Colonic mucosa (tissue), 4 donors: Measurements from ENCODE around the gene THEMIS. TPM values are rescaled to one million over a fixed set of nuclear protein-coding genes. Genes with fewer than 3 reads are reported as not detected.

ENCODE experiments used
- DNase-seq: peaks from one replicate; pipeline ENCODE4 v3.0.0-alpha.2; 2020
- H3K27ac ChIP-seq: fragments of 200-600 bp; one replicate; pipeline ENCODE4 v1.8.0; 2021
- H3K27me3 ChIP-seq: fragments of 200-600 bp; one replicate; pipeline ENCODE4 v1.8.0; 2021
- H3K36me3 ChIP-seq: fragments of 200-600 bp; one replicate; pipeline ENCODE4 v1.8.0; 2021
- H3K4me1 ChIP-seq: fragments of 200-600 bp; one replicate; pipeline ENCODE4 v1.8.0; 2021; ENCODE audit warnings: mild to moderate bottlenecking
- H3K4me3 ChIP-seq: fragments of 200-600 bp; one replicate; pipeline ENCODE4 v1.8.0; 2021
- H3K9ac ChIP-seq, 2 donors: one replicate each; pipeline ENCODE4 v1.7.0; 2013; ENCODE audit warnings: control low read depth in 2 of 2, low read depth in 2 of 2, low read length in 2 of 2
- H3K9me3 ChIP-seq: fragments of 200-600 bp; one replicate; pipeline ENCODE4 v1.8.0; 2021
- CTCF ChIP-seq: fragments of 200-600 bp; IDR thresholded peaks from one replicate; pipeline ENCODE4 v1.8.0; 2022; ENCODE audit warnings: antibody characterized with exemption, mild to moderate bottlenecking
- intact Hi-C: fragments of 100-400 bp; cut with DNase I; formaldehyde crosslinking; loops from one replicate; pipeline ENCODE4 v1.14.1; 2022
- total RNA-seq, 2 donors: library from RNA; stranded (reverse); fragmentation: NEBNext Ultra II Directional in 1 of 2; extraction: Animal tissue kit (Norgen Biotek cat#: 25700) in 1 of 2; gene quantifications; one replicate each; pipeline ENCODE4 v1.2.1, GENCODE V29; 2021
- donor health status: healthy.
- donor health status: DM: no; HTN: no; CAD: no.
- donor health status: DM: no; HTN: no; CAD: no.

Gene THEMIS
- total RNA-seq, 2 donors from 2014 or later: 0.96 TPM

GRCh38 chr6:127824061-127824460, 76.8 kb downstream of the THEMIS start:
- no peak overlapping the region for H3K4me3 ChIP-seq
- no peaks in the 10 kb centered on the region for H3K4me1 ChIP-seq
- H3K9me3 ChIP-seq: no peaks in the 10 kb centered on the region
- no peak overlapping the region for H3K27ac ChIP-seq
- DNase-seq: no peak
- intact Hi-C loops: no loop called here
- no peak overlapping the region for H3K9ac ChIP-seq
- no peaks in the 10 kb centered on the region for H3K27me3 ChIP-seq
- H3K36me3 ChIP-seq: no peaks in the 10 kb centered on the region
- TF ChIP-seq CTCF: no peak

- intact Hi-C loops: no loop called here
- no peaks in the 10 kb centered on the region for H3K27me3 ChIP-seq
- no peaks in the 10 kb centered on the region for H3K9me3 ChIP-seq
- H3K4me1 ChIP-seq: no peaks in the 10 kb centered on the region
- DNase-seq: no peak
- no peak for TF ChIP-seq CTCF
- no peak overlapping the region for H3K4me3 ChIP-seq
- no peaks in the 10 kb centered on the region for H3K36me3 ChIP-seq
- no peak overlapping the region for H3K27ac ChIP-seq
- H3K9ac ChIP-seq: no peak overlapping the region
These were observed 79.4 kb downstream of the THEMIS start for GRCh38 chr6:127821431-127821830.

- Histone ChIP-seq H3K36me3 (no peaks in the 10 kb centered on the region), H3K4me3 (no peak overlapping the region)
These were observed 82.7 kb downstream of the THEMIS start for GRCh38 chr6:127818149-127818548.

GRCh38 chr6:127816643-127817042, 84.2 kb downstream of the THEMIS start:
- DNase-seq: no peak
- no peak for TF ChIP-seq CTCF
- H3K27me3 ChIP-seq: no peaks in the 10 kb centered on the region
- H3K9me3 ChIP-seq: no peaks in the 10 kb centered on the region
- H3K4me3 ChIP-seq: no peak overlapping the region
- H3K4me1 ChIP-seq: no peaks in the 10 kb centered on the region
- H3K9ac ChIP-seq: no peak overlapping the region
- intact Hi-C loops: no loop called here
- H3K27ac ChIP-seq: no peak overlapping the region
- no peaks in the 10 kb centered on the region for H3K36me3 ChIP-seq

More at GRCh38 chr6:127818149-127818548, 82.7 kb downstream of the THEMIS start:
- no peaks in the 10 kb centered on the region for H3K4me1 ChIP-seq
- no peaks in the 10 kb centered on the region for H3K9me3 ChIP-seq
- no peak overlapping the region for H3K27ac ChIP-seq
- intact Hi-C loops: no loop called here
- no peak for DNase-seq
- no peak for TF ChIP-seq CTCF
- no peaks in the 10 kb centered on the region for H3K27me3 ChIP-seq
- H3K9ac ChIP-seq: no peak overlapping the region

GRCh38 chr6:127813699-127814027, 87.2 kb downstream of the THEMIS start:
- no peaks in the 10 kb centered on the region for H3K27me3 ChIP-seq
- no peaks in the 10 kb centered on the region for H3K4me1 ChIP-seq
- no peak overlapping the region for H3K9ac ChIP-seq
- H3K36me3 ChIP-seq: no peaks in the 10 kb centered on the region
- DNase-seq: no peak
- intact Hi-C loops: no loop called here
- H3K27ac ChIP-seq: no peak overlapping the region
- no peak overlapping the region for H3K4me3 ChIP-seq
- TF ChIP-seq CTCF: no peak
- H3K9me3 ChIP-seq: no peaks in the 10 kb centered on the region
